Activated CD4-positive, CD25-positive, alpha-beta regulatory T cell treated with anti-CD3 and anti-CD28 coated beads, Interleukin-2, amount 50 U/mL, for 24 hours (primary cell): Measurements from ENCODE around the gene KCNAB2.

Source experiments
- ATAC-seq, 2 donors: fragments of 150-1000 bp; cut with Tn5 transposase; one replicate each; pipeline ENCODE4 v1.10.0; 2021; ENCODE audit warnings: mild to moderate bottlenecking in 1 of 2, moderate library complexity in 1 of 2

KCNAB2 gene

GRCh38 chr1:6111991-6112689, 66.5 kb downstream of the KCNAB2 start:
- ATAC-seq = no peak

DNA sequence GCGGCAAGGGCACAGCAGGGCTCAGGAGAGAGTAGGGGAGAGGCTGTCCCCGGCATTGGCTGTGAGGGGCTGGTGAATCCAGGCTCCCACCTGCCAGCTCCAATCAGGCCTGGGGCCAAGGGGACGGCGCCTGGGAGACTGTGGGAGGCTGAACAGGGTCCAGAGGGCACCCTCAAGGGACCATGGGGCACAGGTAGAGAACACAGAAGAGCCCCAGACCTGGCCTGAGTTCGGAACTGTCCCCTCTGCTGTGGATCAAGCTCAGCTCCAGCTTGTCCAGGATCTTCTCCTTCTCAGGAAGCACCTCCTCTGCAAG, 67.0 kb downstream of the KCNAB2 start:
- ATAC-seq = no peak

DNA sequence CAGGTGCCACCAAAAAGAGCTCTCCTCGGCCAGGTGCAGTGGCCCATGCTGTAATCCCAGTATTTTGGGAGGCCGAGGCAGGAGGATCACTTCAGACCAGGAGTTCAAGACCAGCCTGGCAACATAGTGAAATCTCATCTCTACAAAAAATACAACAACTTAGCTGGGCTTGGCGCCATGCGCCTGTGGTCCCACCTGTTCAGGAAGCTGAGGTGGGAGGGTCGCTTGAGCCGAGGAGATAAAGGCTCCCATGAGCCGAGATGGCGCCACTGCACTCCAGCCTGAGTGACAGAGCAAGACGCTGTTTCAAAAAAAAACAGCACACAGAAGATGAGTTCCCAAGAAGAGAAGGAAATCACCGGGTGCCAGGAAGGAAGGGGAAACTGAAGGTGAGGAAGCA, 67.4 kb downstream of the KCNAB2 start:
- no peak for ATAC-seq

DNA sequence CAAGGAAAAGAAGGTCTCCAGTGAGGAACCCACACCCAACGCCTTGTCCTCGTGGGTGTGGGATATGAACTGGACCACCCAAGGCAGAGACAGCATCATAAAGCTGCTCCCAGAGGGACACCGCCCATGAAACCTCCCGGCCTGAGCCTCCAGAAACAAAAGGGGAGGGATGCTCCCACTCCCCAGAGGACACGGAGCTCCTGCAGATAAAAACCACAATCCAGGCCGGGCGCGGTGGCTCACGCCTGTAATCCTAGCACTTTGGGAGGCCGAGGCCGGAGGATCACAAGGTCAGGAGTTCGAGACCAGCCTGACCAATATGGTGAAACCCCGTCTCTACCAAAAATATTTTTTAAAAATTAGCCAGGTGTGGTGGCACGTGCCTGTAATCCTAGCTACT, 68.1 kb downstream of the KCNAB2 start:
- no peak for ATAC-seq

DNA sequence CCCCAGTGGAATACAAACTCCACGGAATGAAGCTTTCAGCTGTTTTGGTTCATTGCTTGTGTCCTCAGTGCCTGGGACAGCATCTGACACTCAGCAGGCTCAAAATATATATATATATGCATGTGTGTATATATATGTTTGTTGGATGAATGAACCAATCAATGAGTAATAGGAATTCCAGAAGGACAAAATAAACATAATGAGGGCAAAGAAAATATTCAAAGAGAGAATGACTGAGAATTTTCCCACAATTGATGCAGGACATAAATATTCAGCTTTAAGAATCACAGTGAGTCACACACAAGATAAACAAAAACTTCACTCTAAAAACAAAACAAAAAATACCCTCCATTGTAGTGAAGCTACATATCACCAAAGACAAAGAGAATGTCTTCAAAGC, 70.4 kb downstream of the KCNAB2 start:
- ATAC-seq = no peak

GRCh38 chr1:6117064-6117463, 71.4 kb downstream of the KCNAB2 start:
- no peak for ATAC-seq

DNA sequence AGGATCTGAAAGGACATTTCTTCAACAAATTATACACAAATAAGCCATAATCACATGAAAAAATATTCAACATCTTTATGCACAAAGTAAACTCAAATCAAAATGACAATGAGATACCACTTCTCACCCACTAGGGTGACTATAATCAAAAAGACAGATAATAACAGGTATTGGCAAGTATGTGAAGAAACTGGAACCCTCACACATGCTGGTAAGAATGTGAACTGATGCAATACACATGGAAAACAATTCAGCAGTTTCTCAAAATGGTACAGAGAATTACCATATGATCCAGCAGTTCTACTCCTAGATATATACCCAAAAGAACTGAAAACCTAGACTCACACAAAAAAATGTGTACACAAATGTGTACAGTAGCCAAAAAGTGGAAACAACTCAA, 71.9 kb downstream of the KCNAB2 start:
- ATAC-seq = no peak

- ATAC-seq = no peak
Measured at GRCh38 chr1:6118415-6118814, 72.7 kb downstream of the KCNAB2 start.

DNA sequence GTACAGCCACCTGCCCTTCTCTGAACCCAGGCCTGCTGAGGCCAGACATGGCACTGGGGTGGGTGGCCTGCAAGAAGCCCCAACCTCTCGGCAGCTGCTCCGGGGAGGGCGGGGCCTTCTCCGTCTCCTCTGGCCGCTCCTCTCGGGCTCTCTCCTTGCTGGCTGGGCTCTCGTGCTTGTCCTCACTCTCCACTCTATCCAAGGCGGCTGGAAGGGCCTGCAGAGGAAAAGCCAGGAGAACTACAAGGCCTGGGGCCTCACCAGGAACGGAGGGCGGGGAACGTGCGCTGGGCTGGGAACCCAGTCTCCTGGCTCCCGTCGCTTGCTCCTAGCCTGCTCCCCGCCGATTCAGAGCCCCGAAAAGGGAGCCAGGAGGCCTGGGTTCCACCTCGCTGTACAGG, 75.3 kb downstream of the KCNAB2 start:
- ATAC-seq = no peak

- ATAC-seq = no peak
Measured at GRCh38 chr1:6121651-6122370, 76.1 kb downstream of the KCNAB2 start.

DNA sequence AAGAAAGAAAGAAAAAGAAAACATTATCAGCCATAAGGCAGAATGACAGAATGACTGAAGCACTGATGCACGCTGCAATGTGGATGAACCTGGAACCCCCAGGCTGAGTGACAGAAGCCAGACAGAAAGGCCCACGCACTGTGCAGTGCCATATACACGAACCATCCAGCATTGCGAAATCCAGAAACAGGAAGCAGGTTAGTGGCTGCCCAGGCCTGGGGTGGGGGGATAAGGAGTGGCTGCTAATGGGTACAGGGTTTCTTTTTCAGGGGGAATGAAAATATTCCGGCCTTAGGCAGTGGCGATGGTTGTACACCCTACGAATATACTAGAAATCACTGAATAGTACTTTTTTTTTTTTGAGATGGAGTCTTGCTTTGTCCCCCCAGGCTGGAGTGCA, 77.4 kb downstream of the KCNAB2 start:
- no peak for ATAC-seq

DNA sequence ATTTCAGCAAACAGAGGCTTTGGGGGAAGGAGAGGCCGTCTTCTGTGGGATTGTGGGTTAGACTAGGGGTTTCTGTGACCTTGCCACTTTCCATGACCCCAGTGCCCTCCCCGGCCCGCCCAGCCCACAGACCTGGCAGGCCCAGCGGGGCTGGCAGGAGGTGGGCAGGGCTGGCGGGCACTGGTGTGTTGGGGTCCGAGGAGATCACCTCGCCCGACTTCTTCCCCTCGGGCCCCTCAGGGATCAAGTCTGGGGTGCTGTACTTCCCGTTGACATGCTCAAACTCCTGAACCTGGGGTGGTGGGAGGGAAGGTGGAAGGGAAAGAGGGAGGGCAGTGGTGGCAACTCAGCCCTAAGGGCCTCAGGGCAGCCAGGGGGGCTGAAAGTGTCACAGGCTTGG, 78.1 kb downstream of the KCNAB2 start:
- no peak for ATAC-seq

- ATAC-seq = no peak
Measured at GRCh38 chr1:6124341-6124740, 78.7 kb downstream of the KCNAB2 start.

DNA sequence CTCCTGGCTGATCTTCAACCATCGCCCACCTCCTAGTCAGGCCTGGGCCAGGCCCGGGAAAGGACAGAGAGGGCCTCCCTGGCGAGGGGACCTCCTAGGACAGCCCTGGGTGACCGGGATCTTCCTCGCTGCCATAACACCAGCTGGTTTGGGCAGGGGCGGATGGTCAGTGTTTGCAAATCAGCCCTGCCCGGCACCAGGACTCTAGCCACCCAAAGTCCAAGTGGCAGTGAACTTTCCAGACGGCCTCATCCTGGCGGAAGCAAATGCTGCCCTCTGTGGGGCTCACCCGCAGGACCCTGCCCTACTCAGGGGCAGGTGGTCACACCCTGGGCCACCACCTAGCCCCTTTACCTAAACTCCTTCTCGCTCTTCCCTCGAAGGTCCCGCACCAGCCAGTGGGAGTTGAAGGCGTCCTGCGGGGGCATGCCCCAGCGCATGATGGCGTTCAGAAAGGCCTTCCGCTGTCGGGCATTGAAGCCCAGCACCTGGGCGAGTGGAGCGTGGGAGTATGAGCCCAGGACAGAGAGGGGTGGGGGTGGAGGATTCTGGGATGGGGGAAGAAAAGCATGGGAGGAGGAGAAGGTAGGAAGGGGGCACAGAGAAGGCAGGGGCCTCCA, 79.2 kb downstream of the KCNAB2 start:
- no peak for ATAC-seq

DNA sequence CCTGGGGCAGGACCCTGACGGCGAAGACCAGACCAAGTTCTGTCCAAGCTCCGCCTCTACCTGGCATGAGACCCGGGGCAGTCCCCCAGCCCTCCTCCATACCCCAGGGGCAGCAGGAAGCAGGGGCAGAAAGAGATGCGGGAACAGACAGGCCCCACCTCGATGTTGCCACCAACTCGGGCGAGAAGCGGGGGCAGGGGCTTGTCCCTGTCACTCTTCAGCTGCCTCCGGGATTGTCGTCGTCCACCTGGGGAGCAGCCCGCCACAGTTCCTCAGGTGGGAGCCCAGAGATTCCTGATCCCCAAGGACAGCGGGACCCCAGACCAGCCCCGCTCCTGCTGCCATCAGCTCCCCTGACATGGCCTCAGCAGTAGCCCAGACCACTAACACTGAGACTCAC, 79.7 kb downstream of the KCNAB2 start:
- no peak for ATAC-seq

DNA sequence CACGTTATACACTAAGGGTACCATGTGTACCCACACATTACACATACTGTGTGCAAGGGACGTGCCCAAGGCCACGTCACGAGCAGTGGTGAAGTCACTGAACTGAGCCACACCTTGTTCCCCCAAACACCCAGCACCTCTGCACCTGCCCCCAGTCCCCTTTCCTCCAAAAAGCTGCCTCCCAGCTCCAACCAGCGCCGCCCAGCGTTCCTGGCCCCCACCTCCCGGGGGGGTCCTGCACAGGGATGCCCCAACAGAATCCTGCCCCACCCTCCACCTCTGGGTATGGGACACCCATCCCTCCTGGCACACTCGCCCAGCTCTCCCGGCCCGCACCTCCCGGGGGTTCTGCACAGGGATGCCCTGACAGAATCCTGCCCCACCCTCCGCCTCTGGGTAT, 80.3 kb downstream of the KCNAB2 start:
- no peak for ATAC-seq

GRCh38 chr1:6126521-6127067, 80.9 kb downstream of the KCNAB2 start:
- no peak for ATAC-seq

DNA sequence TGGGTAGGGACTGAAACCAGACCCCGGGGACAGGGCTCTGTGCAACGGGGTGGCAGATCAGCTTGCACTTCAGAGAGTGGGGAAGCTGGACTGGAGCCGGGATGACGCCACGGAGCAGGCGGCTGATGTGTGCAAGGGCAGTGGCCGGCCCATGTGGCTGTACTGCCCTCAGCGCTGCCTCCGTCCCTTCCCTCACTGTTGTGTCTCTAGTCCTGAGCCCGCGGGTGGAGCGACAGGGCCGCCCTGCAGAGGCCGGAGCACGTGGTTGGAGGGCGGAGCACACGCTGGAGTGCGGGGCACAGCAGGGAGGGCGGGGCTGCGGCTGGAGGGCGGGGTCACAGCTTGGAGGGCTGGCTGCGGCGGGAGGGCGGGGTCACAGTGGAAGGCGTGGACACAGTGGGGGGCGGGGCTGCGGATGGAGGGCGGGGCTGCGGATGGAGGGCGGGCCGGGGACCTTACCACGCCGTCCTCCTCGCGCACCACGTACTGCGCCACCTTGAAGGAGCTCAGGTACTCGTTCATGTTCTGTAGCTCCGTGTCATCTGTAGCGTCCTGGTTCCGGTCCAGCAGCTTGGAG, 82.0 kb downstream of the KCNAB2 start:
- ATAC-seq = peak; percentile 77 to 80

DNA sequence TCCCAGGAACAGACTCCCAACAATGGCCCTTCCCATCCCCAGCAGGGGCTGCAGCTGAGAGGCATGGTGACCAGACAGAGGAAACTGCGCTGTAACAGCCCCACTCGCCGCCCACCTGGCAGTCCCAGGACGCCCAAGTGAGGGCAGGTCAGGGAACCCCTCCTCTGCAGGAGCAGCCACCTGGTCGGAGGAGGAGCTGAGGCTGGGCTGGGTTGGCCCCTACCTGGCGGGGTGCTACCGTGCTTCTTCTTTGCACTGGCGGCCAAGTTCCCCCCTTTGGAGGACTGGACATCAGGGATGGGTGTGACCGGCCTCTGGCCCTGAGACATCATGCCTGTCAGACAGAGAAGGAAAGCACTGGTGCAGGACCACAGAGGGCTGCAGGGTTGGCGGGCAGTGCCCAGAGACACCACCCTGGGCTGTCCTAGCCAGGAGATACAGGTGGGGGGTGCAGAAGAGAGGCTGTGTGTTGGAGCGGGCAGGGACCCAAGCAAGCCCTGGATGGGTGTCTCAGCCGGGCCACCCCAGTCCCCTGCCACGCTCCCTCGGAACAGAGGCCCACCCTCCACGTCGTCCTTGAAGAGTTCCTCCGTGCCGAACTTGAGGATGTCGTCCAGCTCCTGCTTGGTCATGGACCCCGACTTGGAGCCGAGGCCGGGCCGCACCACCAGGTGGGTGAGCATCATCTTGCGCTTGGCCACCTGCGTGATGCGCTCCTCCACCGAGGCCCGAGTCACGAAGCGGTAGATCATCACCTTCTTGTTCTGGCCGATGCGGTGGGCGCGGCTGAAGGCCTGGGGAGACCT, 82.8 kb downstream of the KCNAB2 start:
- no peak for ATAC-seq

DNA sequence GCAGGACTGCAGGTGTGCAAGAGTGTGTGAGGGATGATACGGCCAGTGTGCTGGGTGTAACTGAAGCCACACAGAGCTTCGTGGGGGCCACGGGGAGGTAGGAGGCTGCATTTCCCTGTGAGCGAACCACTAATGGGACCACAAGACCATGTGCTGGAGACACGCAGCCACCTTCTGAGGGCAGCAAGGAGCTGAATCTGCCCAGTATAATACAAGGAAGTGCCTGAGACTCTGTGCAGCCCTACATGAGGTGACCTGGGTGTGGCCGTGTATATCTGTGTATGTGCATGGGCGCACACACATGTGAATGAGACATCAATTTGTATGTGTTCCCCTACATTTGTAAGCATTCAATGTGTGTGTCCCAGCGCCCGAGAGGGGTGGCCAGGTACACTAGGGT, 83.6 kb downstream of the KCNAB2 start:
- ATAC-seq = no peak

DNA sequence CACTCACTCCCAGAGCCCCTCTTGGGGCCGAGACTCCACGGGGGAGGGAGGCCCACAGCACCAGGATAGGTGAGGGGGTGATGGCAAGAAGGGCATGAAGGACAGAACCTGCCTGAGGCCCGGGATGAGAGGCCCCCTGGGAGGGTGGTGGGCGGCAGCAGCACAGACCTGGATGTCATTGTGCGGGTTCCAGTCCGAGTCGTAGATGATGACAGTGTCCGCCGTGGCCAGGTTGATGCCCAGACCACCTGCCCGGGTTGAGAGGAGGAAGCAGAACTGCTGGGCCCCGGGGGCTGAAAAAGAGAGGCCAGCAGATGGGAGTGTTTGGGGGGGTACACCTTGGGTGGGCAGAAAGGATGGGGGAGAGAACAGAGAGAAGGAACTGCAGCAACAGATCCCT, 84.3 kb downstream of the KCNAB2 start:
- ATAC-seq = no peak

DNA sequence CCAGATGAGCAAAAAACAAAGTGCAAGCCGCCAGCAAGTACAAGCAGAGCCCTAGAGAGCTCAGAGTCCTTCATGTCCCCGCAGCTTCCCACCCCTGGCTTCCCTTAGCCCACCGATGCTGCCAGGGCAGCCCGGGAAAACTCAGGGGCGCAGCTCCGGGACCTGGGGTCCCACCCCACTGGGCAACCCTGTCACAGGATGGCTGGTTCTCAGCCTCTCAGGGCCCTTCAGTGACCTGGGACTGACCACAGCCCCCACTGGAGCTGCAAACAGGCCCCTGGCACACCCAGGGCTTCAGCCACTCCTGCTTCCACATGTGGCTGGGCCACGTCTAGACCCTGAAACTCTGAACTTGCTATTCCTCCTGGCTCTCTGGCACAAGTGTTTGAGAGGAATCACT, 84.9 kb downstream of the KCNAB2 start:
- no peak for ATAC-seq

DNA sequence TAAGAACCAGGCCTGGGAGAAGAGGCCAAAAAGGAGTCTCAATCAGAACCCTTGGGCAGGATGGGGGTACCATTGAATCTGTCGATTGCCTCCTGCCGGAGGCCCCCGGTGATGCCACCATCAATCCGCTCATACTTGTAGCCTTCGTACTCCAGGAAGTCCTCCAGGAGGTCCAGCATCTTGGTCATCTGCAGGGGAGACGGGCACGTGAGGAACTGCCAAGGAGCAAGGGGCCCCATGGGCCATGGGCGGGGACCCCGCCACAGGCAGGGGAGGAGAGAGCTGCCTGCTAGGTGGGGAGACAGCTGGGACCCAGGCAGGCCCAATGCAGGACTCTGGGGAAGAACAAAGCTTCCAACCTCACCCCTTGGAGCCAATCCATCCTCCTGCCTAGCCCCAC, 85.9 kb downstream of the KCNAB2 start:
- no peak for ATAC-seq
